Testis (tissue), 3 donors: ENCODE results near the gene SUSD3. TPM values are rescaled to one million over a fixed set of nuclear protein-coding genes. Genes with fewer than 3 reads are reported as not detected.

ENCODE experiments used
- DNase-seq: peaks from one replicate; pipeline ENCODE4 v3.0.0-alpha.2; 2019
- H3K27ac ChIP-seq, 2 donors: fragments of 200-600 bp; sonication (generic); one replicate each; pipeline ENCODE4 v1.5.1; 2019
- H3K27me3 ChIP-seq: fragments of 200-600 bp; sonication (generic); one replicate; pipeline ENCODE4 v1.5.1; 2019
- H3K36me3 ChIP-seq: fragments of 200-600 bp; sonication (generic); one replicate; pipeline ENCODE4 v1.5.1; 2017; ENCODE audit warnings: low read depth; ENCODE audit errors: missing control alignments
- H3K4me1 ChIP-seq: fragments of 200-600 bp; sonication (generic); one replicate; pipeline ENCODE4 v1.5.1; 2019
- H3K4me3 ChIP-seq, 2 donors: fragments of 200-600 bp; sonication (generic); one replicate each; pipeline ENCODE4 v1.5.1; 2017 to 2019
- H3K9me3 ChIP-seq: fragments of 200-600 bp; sonication (generic); one replicate; pipeline ENCODE4 v1.5.1; 2017
- CTCF ChIP-seq, 3 experiments: fragments of 450-650 bp in 2 of 3; fragments of 200-600 bp in 1 of 3; sonication (generic) in 1 of 3; IDR thresholded peaks; one replicate each; pipeline ENCODE4 v1.5.1; 2016 to 2019; ENCODE audit warnings: antibody characterized with exemption in 3 of 3, mild to moderate bottlenecking in 2 of 3, moderate library complexity in 1 of 3
- POLR2A ChIP-seq: fragments of 450-650 bp; IDR thresholded peaks from one replicate; pipeline ENCODE4 v1.6.1; 2017; ENCODE audit warnings: antibody characterized with exemption, mild to moderate bottlenecking, moderate library complexity
- WGBS, 2 donors: methylation state at CpG; one replicate each; pipeline ENCODE4 v1.1.5; 2018; 5-methylcytosine and 5-hydroxymethylcytosine counted together
- intact Hi-C: fragments of 100-400 bp; cut with DNase I; formaldehyde crosslinking; loops from one replicate; pipeline ENCODE4 v1.15.1; 2023; ENCODE audit warnings: low total_unique reads
- polyA plus RNA-seq: library from polyadenylated mRNA; stranded (reverse); fragments of 350-450 nt; fragmentation: Illumina TruSeq; extraction: RNeasy Lipid Tissue Mini Kit (QIAGEN cat#74804); gene quantifications from one replicate; pipeline ENCODE4 v1.2.3, GENCODE V29; 2014; ENCODE audit warnings: low read depth, low replicate concordance; ENCODE audit not compliant: insufficient read depth
- total RNA-seq, 2 donors: library from RNA; depleted of rRNA; stranded (reverse); fragments of >200 nt; gene quantifications; one replicate each; pipeline ENCODE4 v1.2.3, GENCODE V29; 2016

Gene SUSD3
- total and polyA plus RNA-seq, 3 donors from 2014 or later, result 172 to 537 (median 282) TPM

DNA sequence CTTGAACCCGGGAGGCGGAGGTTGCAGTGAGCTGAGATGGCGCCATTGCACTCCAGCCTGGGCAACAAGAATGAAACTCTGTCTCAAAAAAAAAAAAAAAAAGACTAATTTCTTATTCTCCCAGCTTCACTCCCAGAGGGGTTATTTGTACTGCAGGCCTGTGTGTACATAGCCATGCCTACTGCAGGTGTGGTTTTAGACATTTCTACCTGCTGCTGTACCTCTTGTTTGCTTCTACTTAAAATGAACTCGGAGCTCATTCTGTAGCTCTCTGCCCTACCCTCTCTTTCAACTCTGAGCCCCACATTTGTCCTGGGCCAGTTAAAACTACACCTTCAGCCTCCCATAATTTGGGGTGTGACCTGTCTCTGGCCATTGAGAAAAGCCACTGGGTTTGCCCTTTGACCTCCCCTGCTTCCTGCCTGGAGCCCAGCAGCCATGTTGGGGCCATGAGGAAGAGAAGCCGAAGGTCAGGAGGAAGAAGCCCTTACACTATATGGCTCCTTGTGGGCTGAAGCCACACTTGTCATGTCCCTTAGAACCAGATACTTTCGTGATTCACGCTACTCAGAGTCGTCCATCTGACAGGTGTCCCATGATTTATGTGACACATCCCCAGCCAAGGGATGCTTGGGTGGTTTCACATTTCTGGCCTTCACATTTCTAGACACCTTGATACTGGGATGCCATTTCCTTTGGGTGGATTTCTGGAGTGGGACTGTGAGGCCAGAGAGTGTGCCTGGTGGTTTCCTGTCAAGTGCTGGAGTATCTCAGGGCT is 28.1 kb downstream of the SUSD3 start:
- Histone ChIP-seq H3K36me3 (no peaks in the 10 kb centered on the region), H3K9me3 (no peaks in the 10 kb centered on the region), H3K27ac (no peak overlapping the region), H3K4me3 (no peak overlapping the region), H3K4me1 (no peaks in the 10 kb centered on the region), H3K27me3 (no peaks in the 10 kb centered on the region)
- peak; percentile 4 for DNase-seq
- TF ChIP-seq CTCF (IDR thresholded peaks at IDR 0.05) (no peak), POLR2A (no peak)
- WGBS, 2 donors, result 94 to 95% methylated on average over 8 of the region's 8 CpGs
- intact Hi-C loops, result no loop called here

- peak; percentile 4 for DNase-seq
- Histone ChIP-seq H3K9me3 (no peaks in the 10 kb centered on the region), H3K36me3 (no peaks in the 10 kb centered on the region), H3K4me3 (no peak overlapping the region), H3K27me3 (no peaks in the 10 kb centered on the region), H3K27ac (no peak overlapping the region), H3K4me1 (peaks cover 5% of the 10 kb centered on the region)
- 95% methylated on average over 12 of the region's 12 CpGs for WGBS, 2 donors
- TF ChIP-seq POLR2A (no peak), CTCF (IDR thresholded peaks at IDR 0.05) (no peak)
- intact Hi-C loops, result no loop called here
These were observed 29.6 kb downstream of the SUSD3 start for GRCh38 chr9:93087971-93088655.

GRCh38 chr9:93088656-93089015 is 30.1 kb downstream of the SUSD3 start:
- Histone ChIP-seq H3K4me1 (peaks cover 10% of the 10 kb centered on the region), H3K27ac (no peak overlapping the region), H3K4me3 (no peak overlapping the region), H3K27me3 (no peaks in the 10 kb centered on the region), H3K36me3 (no peaks in the 10 kb centered on the region), H3K9me3 (no peaks in the 10 kb centered on the region)
- intact Hi-C loops, result no loop called here
- no peak for TF ChIP-seq POLR2A
- TF ChIP-seq CTCF (IDR thresholded peaks at IDR 0.05), result no peak
- peak; percentile 2 for DNase-seq
- 95 to 100% methylated on average over 4 of the region's 4 CpGs for WGBS, 2 donors

- WGBS, 2 donors, result 86 to 91% methylated on average over 5 of the region's 5 CpGs
- no peak for TF ChIP-seq CTCF (IDR thresholded peaks at IDR 0.05)
- no peak for TF ChIP-seq POLR2A
- Histone ChIP-seq H3K4me3 (no peak overlapping the region), H3K9me3 (no peaks in the 10 kb centered on the region), H3K27me3 (no peaks in the 10 kb centered on the region), H3K4me1 (peaks cover 14% of the 10 kb centered on the region), H3K27ac (no peak overlapping the region), H3K36me3 (no peaks in the 10 kb centered on the region)
- intact Hi-C loops, result no loop called here
- peak; percentile 6 for DNase-seq
These were observed 30.5 kb downstream of the SUSD3 start for GRCh38 chr9:93089024-93089423.
